ENCODE data around the gene KASH5.

KASH5 gene

GRCh38 chr19:49387936-49388372 lies at the start of gene KASH5:
TSS of gene KASH5 (plus strand) at chr19:49388249. CDS start at chr19:49390884, 2,635 bp downstream.
- DNase-seq, result no peak

GRCh38 chr19:49338691-49339300 lies 49.3 kb upstream of the KASH5 start:
- no peak for DNase-seq

GRCh38 chr19:49339301-49340068 lies 48.6 kb upstream of the KASH5 start:
- no peak for DNase-seq

- no peak for DNase-seq
These were observed 47.8 kb upstream of the KASH5 start for GRCh38 chr19:49340069-49340864.

GRCh38 chr19:49340865-49341718 lies 47.0 kb upstream of the KASH5 start:
- no peak for DNase-seq

GRCh38 chr19:49342291-49342721 lies 45.7 kb upstream of the KASH5 start:
- no peak for DNase-seq

GRCh38 chr19:49343123-49343522 lies 44.9 kb upstream of the KASH5 start:
- DNase-seq, result no peak

- DNase-seq, result no peak
These were observed 43.3 kb upstream of the KASH5 start for GRCh38 chr19:49344505-49345423.

- DNase-seq, result no peak
These were observed 40.9 kb upstream of the KASH5 start for GRCh38 chr19:49347191-49347590.

- no peak for DNase-seq
These were observed 40.2 kb upstream of the KASH5 start for GRCh38 chr19:49347835-49348234.

- no peak for DNase-seq
These were observed 39.5 kb upstream of the KASH5 start for GRCh38 chr19:49348305-49349189.

GRCh38 chr19:49349567-49349966 lies 38.5 kb upstream of the KASH5 start:
- no peak for DNase-seq

- no peak for DNase-seq
These were observed 32.1 kb upstream of the KASH5 start for GRCh38 chr19:49355909-49356353.

- DNase-seq, result no peak
These were observed 31.7 kb upstream of the KASH5 start for GRCh38 chr19:49356382-49356781.

- no peak for DNase-seq
These were observed 30.9 kb upstream of the KASH5 start for GRCh38 chr19:49357186-49357585.

- DNase-seq, result no peak
These were observed 27.9 kb upstream of the KASH5 start for GRCh38 chr19:49359851-49360820.

- no peak for DNase-seq
These were observed 26.5 kb upstream of the KASH5 start for GRCh38 chr19:49361438-49362047.
